Fibroblast of skin of left quadriceps (primary cell): ENCODE data around the gene ISG20L2.
A peak's percentile ranks its signal among the peaks of the same experiment; 100 is the strongest.

Source experiments
- DNase-seq, 2 experiments: peaks; one replicate each; pipeline ENCODE4 v3.0.0-alpha.2; 2013; ENCODE audit warnings: low read depth in 2 of 2

The ISG20L2 gene

DNA sequence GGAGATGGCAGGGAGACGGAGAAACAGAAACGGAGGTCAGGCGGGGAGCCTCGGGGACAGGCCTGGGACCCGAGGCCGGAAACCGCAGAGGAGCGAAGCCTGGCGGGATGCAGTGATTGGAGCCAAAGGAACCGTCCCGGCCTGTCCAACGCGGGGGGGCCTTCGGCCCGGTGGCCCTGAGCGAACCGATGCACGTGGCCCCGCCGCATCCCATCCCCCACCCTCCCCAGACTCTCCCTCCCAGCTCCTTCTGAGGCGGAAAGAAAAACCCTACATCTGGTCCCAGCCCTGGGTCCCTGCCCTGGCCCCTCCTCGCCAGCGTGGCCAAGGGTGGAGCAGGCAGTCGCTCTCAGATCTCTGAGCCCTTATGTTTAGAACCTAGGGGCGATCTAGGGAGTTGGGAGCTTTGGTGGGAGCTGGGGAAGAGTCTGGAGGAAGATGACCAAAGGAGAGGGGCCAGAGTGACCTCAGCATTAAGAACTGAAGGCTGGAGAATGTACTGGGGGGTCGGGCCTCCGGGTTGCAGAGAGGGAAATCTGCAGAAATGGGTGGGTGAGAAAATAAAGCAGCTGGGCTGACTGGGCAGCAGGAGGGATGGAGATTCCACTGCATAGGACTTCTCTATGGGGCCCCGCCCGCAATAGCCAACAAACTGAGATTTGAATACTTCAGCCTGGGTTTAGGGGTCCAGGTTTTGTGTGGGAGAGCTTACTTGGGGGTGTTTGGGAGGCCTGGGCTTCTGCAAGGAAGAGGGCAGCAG, 21.7 kb downstream of the ISG20L2 start:
- peak in 1 of 2 experiments; percentile 66 for DNase-seq

DNA sequence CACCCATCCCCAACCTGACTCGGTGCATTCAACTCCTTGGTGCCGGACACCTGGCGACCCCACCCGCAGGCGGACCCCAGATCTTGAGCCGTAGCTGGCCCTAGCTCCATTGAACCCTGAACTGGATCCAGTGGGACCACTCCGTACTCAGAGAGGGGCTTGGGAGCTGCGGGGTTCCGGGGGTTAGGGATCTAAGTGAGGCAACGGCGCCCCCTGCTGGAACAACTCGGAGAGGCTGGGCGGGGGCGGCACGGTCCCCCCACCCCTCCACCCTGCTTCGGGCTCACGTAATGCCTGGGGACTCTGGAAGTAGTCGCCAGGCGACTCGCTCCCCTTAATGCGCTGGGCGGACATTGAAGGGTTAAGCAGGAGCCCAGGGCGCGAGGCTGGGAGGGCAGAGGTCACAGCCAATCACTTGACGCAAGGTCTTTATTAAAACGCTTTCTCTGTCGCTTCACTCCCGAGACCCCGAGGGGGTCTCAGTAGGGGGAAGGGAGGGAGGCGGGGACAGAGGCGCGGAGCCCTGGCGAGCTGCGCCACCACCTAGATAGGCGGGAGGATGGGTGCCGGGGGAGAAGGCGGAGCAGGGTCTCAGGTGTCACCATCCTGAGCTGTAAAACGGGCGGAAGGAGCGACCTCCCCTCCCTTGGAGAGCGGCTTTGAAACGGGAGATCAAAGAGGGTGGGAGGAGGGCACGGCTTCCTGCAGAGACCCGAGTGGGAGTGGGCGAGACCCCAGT, 22.5 kb downstream of the ISG20L2 start:
- DNase-seq = peak in 1 of 2 experiments; percentile 55

DNA sequence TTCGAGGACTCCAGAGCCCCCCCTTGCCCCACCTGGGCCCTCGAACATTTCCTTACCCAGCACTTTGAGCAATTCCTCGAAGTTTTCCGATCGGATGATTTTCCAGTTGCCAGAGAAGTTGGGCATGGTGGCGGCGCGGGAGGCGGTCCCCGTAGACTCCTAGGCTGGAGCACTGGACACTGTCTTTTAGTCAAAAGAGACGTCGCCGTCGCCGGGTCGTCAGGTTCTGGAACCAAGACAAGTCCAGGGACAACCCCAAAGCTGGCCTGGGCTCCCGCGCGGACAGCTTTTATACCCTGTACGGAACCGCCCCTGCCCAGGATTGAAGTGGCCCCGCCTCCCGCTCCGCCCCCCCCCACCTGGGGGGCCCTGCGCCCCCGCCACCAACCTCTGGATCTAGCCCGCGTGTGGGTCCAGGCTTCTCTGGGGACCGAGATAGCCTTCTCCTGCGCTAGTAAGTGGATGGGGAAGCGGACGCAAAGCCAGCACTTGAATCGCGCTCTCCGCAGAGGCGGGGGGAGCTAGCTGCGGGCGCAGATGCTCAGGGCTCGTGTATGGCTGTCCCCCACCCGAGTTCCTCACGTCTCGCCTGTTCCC, 23.1 kb downstream of the ISG20L2 start, which contains the start of gene CRABP2:
Gene CRABP2, minus strand, starts transcription at position 263 of the 597 bp plus-strand sequence. Its CDS starts 137 bp downstream, at position 126.
- peak in 1 of 2 experiments; percentile 36 for DNase-seq

DNA sequence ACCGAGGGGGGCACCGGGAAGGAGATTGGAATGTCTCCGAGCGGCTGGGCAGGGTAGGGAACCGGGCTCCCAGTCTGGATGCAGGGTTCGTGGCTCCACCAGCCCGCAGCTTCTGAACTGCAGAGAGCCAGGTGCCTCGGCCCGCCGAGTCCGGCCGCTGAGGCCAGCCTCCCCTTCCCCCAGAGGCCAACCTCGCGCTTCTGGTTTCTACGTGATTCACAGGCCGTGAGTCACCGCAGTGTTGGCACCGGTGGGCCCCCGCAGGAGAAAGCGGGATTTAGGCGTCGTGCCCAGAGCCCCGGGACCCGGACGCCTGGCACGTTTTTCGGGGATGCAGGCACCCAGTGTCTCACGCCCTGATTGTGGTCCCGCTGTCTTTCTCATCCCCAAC, 23.6 kb downstream of the ISG20L2 start:
- DNase-seq = peak in 1 of 2 experiments; percentile 14

DNA sequence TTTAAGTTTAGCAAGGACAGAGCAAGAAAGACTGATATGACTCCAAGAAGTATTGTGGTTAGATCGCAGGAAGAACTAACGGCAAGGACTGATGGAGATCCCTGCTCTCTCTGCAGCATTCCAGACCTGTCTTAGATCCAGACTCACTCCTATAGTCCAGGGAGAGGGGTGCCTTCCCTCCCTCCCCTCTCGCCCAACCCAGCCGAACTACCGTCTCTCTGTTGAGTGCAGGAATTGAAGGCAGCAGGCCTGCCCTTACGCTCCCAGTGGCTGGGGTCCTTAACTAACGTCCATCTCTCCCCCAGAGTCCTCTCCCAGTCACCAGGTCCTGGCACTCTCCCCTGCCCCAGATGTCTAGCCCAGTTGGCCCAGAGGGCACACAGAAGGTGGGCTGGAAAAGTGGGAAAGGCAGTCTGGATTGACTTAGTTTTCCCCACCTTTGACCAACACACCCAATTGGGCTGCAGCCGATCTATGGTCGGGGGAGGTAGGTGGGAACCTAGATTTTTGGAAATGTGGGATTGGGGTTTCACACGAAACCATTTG, 24.3 kb downstream of the ISG20L2 start:
- DNase-seq = no peak

DNA sequence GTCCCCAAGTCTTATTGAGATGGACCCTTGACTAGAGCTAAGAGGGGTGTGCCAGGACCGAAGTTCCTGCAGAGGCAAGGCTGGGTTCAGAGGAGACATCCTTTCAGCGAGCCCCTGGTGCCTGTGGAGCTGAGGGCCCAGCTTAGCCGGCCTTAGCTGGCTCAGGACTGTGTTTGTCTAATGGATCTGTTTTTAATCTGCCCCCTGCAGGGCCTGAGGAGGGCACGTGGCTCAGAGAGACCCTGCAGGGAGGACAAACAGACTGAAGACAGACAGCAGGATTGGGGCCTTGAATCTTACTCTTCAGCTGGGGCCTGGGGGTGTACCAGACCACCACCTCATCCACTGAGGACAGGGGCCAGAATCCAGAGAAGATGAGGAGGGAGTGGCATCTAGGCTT, 24.8 kb downstream of the ISG20L2 start:
- no peak for DNase-seq

DNA sequence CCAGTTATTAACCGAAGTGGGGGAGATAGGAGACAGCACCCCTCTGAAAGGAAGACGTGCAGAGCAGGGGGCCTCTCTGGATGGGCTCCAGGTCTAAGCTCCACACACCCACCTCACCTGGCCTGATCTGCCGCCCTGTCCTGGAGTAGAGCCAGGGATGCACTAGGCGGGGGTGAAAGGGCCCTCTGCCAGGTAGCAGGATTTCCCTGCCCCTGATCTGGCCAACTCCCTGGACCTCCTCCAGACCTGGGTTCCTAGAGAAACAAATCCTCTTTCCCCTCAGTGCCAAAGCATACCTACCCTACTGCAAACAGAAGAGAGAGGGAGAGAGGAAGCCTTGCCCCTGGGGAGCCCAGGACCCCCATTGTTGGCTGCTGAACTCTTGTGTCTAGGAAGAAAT, 25.2 kb downstream of the ISG20L2 start:
- no peak for DNase-seq

DNA sequence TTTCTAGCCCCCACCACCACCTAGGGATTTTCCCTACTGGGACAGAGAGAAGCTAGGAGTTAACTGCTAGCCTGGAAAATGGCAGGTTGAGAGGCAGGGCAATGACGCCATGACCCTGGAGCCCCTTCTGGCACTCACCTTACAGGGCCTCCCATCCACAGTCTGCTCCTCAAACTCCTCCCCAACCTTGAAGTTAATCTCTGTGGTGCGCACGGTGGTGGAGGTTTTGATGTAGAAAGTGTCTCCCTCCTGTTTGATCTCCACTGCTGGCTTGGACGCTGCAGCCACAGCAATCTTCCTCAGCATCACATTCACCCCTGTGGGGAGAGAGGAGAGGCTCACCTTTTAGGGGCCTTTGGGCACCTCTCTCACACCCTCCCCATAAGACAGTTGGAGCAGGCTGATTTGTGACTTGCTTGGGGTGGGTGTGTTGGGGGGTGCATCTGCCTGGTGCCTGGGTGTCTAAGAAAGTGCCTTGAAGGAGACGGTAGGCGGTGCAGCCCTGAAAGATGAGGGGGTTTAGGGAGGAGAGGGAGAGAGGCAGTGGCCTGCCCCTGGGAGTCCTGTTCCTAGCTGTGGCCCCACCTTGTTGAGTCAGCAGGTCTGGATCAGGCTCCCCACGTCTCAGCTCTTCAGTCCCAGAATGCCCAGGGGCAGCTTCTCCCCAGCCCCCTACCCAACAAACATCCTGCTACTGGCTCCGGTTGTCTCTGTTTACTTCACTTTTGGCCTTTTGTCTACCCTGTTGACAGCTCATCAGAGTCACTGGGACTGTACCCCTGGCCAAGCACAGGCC, 27.6 kb downstream of the ISG20L2 start:
- DNase-seq = no peak

DNA sequence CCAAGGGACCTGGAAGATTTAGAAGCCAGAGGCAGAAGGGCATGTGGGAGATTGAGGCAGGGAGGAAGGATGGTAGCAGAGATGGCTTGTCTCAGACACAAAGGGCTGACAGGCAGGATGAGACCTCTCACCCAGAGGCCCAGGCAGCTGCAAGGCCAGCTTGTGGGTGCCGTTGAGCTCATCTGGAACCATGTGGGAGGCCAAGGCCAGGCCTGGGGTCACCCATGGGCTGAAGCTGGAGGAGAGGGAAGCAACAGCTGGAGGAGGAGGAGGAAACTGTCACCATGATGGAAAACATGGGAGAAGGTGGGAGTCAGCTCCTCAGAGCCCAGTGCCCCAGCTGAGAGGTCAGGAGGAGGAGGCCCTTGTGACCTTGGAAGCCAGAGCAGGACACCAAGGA, 29.6 kb downstream of the ISG20L2 start:
- DNase-seq = no peak

DNA sequence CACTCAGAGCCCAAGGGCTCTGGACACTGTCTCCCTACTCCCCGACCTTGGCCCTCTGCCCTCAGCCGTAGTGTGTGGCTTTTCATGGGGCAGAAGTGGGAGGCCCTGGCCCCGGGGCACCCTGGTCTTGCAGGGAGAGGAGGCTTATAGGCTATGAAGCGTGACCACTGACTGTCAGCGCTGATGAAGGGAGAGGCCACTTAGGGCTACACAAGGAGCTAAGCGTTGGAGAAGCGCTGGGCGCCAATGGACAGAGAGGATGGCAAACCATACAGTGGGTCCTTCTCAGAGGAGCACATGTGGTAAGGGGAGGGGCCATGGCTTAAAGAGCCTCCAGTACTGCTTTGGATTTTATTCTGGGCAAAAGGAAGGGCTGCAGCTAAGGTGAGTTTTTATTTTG, 31.1 kb downstream of the ISG20L2 start:
- DNase-seq = no peak

DNA sequence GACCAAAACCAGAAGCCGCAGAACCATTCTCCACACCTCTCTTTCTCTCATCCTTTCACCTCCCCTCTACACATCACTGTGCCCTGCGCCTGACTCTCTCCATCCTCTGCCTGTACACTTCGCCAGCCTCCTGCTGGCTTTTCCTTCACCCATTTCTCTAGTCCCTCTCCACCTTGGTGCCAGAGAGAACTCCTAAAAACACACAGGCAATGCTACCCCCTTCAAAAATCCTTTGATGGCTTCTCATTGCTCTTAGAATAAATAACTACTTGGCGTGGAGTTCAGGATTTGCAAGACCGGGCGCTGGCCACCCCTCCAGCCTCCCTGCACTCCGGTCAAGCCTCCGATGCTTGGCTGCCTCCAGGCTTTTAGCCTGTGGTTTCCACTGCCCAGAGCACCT, 31.8 kb downstream of the ISG20L2 start:
- DNase-seq = no peak

DNA sequence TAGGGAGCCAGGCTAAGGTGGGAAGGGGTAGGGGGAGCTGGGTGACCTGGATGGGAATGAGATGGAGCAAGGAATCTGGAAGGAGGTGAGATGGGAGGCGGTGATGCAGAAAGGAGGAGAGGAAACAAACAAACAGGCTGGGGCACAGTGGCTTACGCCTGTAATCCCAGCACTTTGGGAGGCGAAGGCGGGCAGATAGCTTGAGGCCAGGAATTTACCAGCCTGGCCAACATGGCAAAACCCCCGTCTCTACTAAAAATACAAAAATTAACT, 33.9 kb downstream of the ISG20L2 start:
- DNase-seq = no peak

DNA sequence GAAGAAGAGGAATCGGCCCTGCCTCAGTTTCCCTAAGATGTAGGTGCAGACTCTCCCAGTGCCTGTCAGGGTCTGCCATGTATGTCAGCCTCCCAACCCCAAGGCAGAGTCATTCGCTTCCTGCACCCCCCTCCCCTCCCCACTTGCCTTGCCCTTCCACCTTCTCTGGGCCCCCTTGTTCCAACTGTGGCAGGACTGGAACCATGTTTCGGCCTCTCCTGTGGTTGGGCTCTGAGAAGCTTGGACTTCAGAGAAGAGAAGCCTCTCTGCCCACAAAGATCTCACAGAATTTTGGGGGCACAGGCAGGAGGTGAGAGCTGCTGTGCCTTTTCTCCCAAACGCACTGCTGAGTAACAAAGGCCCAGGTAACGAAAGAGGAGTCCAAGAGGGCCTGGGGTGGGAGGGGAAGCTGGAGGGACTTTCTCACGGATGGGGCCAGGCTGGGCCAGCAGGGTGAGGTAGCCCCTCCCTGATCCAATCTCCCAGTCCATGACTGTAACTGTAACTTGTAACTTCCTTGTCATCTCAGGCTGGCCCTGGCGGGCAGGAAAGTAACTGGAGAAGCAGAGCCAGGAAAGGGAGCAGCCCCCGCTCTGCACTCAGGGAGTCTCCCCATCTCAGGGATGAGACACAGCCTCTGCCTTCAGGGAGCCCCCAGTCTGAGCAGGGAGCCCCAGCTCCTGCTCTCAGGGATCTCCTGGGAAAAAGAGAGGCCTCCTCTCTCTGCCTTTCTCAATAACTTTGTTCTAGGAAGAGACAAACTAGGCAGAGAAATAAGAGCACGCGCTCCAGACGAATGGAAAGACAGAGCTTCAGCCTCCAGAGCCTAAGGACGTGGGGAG, 34.5 kb downstream of the ISG20L2 start:
- DNase-seq = no peak

DNA sequence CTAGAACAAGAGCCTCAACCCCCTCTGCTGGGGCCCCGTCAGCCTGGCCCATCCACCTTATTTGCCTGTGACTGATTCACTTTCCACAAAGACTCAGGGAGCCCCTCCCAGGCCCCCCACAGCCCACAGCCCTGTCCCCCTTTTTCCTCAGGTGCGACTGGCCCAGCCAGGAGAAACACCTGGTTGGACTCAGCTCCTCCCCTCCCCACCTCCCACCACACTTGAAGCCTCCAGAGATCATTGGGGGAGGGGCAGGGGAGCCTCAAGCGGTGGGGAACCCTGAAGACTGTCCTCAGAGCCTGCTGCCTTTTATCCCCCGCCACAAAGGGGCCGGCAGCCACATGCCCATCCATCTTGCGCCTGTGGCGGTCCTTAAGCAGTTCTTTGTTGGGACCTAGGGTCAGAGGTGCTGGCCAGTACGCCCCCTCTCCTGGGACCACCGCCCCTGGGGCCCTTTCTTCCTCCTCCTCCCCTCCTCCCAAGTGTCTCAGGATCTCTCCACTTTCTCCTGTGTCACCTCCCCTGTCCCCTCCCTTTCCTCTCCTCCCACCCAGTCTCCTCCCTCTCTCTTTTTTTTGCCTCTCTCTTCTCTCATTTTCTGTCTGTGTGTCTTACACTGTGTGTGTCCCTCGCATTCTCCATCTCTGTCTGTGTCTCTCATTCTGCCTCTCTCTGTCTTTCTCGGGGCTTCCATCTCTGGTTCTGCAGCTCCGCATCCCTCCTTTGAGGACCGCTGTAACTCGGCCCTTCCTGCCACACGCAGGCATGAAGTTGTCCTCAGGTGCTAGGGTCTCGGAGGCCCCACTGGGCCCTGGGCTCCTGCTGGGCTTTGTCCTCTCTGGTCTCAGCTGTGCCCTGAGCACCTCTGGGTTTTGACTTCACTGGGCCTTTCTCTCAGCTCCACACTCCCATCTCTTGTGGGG, 35.4 kb downstream of the ISG20L2 start:
- DNase-seq = peak in 1 of 2 experiments; percentile 28

DNA sequence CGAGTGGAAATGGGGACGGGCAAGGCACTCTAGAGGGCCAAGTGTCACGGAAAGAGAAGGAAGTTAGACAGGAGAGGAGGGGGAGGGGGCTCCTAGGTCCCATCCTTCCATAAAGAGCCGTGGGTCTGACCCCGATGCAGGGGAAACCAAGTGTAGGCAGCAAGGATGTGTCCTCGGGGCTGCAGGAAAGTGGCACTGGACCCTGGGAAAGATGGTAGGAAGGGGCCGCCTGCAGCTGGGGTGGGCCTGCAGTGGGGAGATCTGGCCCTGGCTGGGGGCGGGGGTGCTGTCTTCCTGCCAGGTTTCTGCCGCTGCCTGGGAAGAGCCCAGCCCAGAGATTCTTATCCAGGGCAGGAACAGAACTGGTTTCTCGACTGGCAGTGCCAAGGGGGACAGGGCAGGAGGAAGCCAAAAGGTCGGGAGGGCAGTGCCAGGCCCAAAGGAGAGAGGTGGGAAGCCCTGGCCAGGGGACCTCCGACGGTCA, 36.1 kb downstream of the ISG20L2 start:
- DNase-seq = no peak

DNA sequence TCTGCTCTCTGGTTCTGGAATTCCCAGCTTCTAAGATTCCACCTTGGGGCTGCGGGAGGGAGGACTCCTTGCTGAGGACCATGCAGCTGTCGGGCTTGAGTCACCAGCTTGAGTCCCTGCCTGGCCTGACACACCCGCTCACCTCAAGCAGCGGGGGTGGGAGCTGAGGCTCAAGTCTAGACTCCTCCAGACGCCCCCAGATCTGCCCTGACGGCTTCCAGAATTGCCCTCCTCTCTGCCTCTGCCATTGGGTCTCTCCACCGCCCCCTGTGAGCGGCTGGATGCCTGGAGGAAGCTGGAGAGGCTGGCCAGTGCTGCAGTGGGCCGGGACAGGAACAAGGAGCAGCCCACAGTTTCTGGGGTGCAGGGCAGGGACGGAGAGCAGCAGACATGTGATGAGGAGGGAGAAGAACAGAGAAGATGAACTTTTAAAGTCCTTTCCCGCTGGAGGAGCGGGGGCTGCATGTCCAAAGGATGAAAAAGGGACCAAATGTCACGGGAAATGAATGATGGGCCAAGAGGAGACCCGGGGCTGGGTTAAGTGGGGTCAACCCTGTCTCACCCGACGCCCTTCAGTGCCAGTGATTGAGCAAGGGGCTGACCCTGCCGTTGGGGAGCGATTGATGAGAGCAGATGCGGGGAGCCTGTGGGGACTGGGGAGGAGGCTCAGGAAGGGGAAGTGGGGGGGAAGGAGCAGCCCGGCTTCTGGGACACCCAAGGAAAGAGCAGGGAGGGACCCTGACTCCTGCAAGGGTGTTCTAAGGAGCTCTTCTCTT, 36.7 kb downstream of the ISG20L2 start:
- no peak for DNase-seq

DNA sequence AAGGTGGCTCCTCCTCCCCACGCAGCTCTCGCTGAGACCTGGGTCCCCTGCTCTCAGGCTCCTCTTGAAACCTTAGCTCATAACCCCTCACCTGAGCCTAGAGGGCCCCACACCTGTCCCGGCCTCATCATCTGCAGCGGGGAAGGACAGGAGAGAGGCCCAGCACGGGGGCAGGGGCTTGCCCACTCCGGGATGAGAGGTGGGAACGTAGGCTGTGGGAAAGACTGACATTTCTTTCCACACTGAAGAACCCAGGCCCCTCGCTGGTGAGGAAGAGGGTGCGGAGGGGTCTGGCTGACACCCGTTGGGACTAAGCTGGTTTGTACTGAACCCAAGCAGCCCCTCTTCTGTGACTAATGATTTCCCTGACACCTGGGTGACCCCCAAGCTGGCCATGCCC, 37.4 kb downstream of the ISG20L2 start:
- no peak for DNase-seq

DNA sequence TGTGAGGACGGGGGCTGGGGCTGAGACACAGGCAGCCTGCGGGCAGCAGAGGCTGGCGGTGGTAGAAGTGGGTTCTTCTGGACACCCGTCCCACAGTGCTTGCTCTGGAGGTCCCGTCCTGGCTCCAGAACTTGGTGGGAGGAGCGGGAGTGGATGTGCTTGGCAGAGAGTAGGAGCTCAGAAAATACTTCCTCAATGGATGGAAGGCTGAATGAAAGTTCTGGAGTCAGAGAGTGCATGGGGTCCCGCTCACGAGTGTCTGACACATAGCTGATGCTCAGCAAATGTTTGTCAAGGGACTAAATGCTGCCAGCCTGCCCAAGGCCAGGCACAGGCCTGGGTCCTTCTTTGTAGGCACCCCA, 37.9 kb downstream of the ISG20L2 start:
- no peak for DNase-seq
